ENCODE data around the gene C13orf46.

- no peak for TF ChIP-seq POLR2A (IDR thresholded peaks at IDR 0.05; ENCODE audit: control extremely low read depth in 1 of 2, low read depth in 2 of 2, low read length in 2 of 2)
- TF ChIP-seq MAFK (IDR thresholded peaks at IDR 0.05; ENCODE audit: low read depth, low read length), result no peak
- TF ChIP-seq EZH2 (IDR thresholded peaks at IDR 0.05; ENCODE audit: low read depth, low read length, severe bottlenecking), result no peak
- TF ChIP-seq MAX (IDR thresholded peaks at IDR 0.05), result no peak
- no peak for TF ChIP-seq CREB1 (IDR thresholded peaks at IDR 0.05)
- TF ChIP-seq CTCF (IDR thresholded peaks at IDR 0.05; ENCODE audit: control extremely low read depth in 1 of 3, insufficient read depth in 1 of 3, low read depth in 1 of 3, low read length in 3 of 3), result no peak
- no peak for TF ChIP-seq GTF2F1 (IDR thresholded peaks at IDR 0.05; ENCODE audit: borderline replicate concordance, low read depth, low read length)
- no peak for TF ChIP-seq TAF1 (IDR thresholded peaks at IDR 0.05; ENCODE audit: low read depth, low read length)
- no peak for TF ChIP-seq SP2 (IDR thresholded peaks at IDR 0.05; ENCODE audit: low read length)
- TF ChIP-seq SUZ12 (IDR thresholded peaks at IDR 0.05; ENCODE audit: low read length), result no peak
- TF ChIP-seq HDAC2 (IDR thresholded peaks at IDR 0.05; ENCODE audit: borderline replicate concordance in 1 of 2, low read depth in 2 of 2, low read length in 2 of 2), result no peak
- no peak for TF ChIP-seq POLR2AphosphoS5 (IDR thresholded peaks at IDR 0.05; ENCODE audit: low read depth, low read length)
Measured at GRCh38 chr13:113955691-113956090, 18.2 kb downstream of the C13orf46 start.

All from H1 (cell line).